GM18498 (cell line): ENCODE results near the gene AGXT.

Experiments
- ATAC-seq: cut with Tn5 transposase; IDR thresholded peaks from one replicate; pipeline ENCODE4 v1.9.1; 2021; ENCODE audit warnings: mild to moderate bottlenecking, moderate library complexity; ENCODE audit not compliant: unreplicated experiment

The AGXT gene

GRCh38 chr2:240868286-240869108 lies at the start of gene AGXT:
TSS of gene AGXT (plus strand) at chr2:240868824. CDS start at chr2:240868866, 42 bp downstream.
- no peak for ATAC-seq

- no peak for ATAC-seq
These were observed 49.3 kb upstream of the AGXT start for GRCh38 chr2:240819126-240819857.

- ATAC-seq: no peak
These were observed 48.6 kb upstream of the AGXT start, which contains the start of gene KIF1A for GRCh38 chr2:240819858-240820606. TSS of gene KIF1A (minus strand) at chr2:240820219. CDS start at chr2:240797752, 22,467 bp downstream.

- no peak for ATAC-seq
These were observed 47.8 kb upstream of the AGXT start for GRCh38 chr2:240820607-240821428.

GRCh38 chr2:240821429-240821778 lies 47.2 kb upstream of the AGXT start:
- no peak for ATAC-seq

- no peak for ATAC-seq
These were observed 46.3 kb upstream of the AGXT start for GRCh38 chr2:240822280-240822847.

GRCh38 chr2:240823449-240824336 lies 44.9 kb upstream of the AGXT start:
- ATAC-seq: no peak

- no peak for ATAC-seq
These were observed 43.1 kb upstream of the AGXT start for GRCh38 chr2:240825476-240825875.

- ATAC-seq: no peak
These were observed 36.9 kb upstream of the AGXT start for GRCh38 chr2:240831594-240832204.

DNA sequence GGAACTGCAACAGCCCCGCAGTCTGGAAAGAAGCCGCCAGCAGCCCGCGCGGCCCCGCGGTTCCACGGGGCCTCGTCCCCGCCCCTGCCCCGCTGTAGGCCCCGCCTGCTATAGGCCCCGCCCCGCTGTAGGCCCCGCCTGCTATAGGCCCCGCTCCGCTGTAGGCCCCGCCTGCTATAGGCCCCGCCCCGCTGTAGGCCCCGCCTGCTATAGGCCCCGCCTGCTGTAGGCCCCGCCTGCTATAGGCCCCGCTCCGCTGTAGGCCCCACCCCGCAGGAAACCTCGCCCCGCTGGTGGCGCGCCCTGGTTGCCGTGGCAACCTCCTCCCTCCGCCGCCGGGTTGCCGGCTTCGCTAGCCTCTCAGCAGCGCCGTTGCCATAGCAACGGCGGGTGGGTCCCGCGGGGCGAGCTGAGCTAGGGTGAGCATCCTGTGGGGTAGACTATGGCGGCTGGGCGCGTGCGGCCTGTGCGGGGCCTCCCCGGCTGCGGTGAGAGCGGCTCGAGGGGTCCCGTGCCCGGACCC lies 36.4 kb upstream of the AGXT start:
- ATAC-seq: peak; percentile 90

DNA sequence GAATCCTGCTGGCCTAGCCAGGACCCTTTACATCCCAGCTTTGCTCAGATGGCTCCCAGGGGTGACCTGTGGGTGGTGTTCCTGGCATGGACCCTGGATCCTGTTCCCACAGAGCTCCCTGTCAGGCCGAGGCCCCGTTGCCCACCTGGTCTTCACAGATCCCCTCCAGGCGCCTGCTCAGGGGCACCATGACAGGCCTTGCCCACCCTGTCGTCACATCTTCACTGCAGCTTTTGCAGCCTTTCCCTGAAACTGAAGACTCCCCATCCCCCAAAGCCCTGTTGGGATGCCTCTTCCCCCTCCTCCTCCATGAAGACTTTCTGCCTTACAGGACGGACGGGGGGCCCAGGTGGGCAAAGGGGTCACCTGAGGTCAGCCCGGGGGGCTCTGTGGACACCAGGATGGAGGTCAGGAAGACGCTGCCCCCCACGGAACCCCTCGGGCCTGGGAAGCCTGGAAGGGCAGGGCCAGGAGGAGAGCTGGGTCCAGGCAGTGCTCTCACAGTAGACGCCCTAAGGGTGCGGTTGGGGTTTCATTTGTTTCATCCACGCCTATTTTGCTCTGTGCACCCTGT lies 35.6 kb upstream of the AGXT start:
- ATAC-seq: no peak

DNA sequence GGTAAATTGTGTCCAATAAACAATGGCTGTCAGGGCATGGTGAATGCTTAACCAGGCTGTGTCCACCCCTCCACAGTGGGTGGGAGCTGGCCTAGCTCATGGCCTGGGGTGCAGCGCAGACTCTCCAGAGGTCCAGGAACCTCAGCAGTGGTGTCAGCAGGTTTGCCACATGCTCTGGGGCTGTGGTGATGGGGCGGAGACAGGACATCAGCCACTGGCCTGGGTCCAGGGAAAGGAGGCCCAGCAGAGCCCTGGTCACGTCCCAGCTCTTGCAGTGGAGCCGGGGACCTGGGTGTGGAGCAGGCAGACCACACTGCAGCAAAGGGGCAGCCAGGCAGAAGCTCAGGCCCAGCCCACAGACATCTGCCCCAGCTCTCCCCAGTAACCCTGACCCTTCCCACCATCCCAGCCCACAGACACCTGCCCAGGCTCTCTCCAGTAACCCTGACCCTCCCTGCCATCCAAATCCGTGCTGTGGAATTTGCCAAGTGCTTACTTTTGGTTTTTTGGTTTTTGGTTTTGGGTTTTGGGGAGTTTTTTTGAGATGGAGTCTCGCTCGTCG lies 34.8 kb upstream of the AGXT start:
- ATAC-seq: no peak

- no peak for ATAC-seq
These were observed 34.1 kb upstream of the AGXT start for GRCh38 chr2:240834377-240834975.

DNA sequence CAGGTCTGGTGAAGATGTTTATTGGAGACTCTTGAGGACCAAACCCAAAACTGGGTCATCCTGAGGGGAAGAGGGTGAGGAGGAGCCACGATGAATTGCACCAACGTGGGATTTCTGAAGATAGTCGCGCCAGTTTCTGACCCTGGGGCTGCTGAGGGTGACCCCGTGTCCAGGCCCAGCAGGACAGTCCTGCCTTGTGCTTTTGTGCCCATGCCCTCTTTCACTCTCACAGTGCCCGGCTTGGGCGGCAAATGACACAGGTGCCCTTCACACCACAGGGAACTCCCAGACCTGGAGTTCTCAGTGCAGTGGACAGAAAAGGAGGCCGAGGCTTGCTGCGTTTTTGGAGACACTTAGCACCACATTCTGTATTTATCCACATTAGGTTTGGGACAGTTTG lies 33.1 kb upstream of the AGXT start:
- ATAC-seq: no peak

- no peak for ATAC-seq
These were observed 31.7 kb upstream of the AGXT start for GRCh38 chr2:240836781-240837467.

DNA sequence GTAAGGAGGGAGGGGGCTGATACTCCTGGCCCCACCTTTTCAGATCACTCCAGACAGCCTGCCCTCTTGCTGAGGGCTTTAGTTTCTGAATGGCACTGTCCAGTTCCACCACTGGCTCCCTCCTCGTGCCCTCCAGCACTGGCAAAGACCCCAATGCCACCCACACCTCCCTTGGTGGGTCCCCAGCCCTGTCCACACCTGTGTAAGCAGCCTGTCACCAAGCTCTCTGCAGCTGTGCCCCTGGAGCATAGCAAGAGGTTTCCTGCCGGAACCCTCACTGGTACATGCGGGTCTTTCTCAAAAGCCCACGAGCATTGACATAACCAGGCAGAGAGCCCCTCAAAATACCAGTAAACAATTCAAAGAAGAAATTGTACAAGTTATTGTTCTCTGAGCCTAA lies 31.0 kb upstream of the AGXT start:
- ATAC-seq: no peak
